BLaER1 treated with 17β-estradiol and CSF1 and Interleukin-3, amounts not matched to agents 10 nM and 100 nM (cell line): ENCODE results near the gene GNAZ.

Experiments used
- H3K27ac ChIP-seq, 11 experiments: shearing (Covaris generic); formaldehyde crosslinking; 2 replicates each; pipeline ENCODE4 v1.8.1; 2022
- H3K27me3 ChIP-seq, 11 experiments: shearing (Covaris generic); formaldehyde crosslinking; 2 replicates each; pipeline ENCODE4 v1.8.1; 2022
- H3K36me3 ChIP-seq, 11 experiments: shearing (Covaris generic); formaldehyde crosslinking; 2 replicates each; pipeline ENCODE4 v1.8.1; 2022
- H3K4me1 ChIP-seq, 10 experiments: shearing (Covaris generic); formaldehyde crosslinking; 2 replicates each; pipeline ENCODE4 v1.8.1; 2022
- H3K4me2 ChIP-seq, 11 experiments: shearing (Covaris generic); formaldehyde crosslinking; 2 replicates each; pipeline ENCODE4 v1.8.1; 2022
- H3K4me3 ChIP-seq, 10 experiments: shearing (Covaris generic); formaldehyde crosslinking; 2 replicates each; pipeline ENCODE4 v1.8.1; 2022
- H3K9ac ChIP-seq, 11 experiments: shearing (Covaris generic); formaldehyde crosslinking; 2 replicates each; pipeline ENCODE4 v1.8.1; 2022
- H3K9me3 ChIP-seq, 11 experiments: shearing (Covaris generic); formaldehyde crosslinking; replicated peaks in 1 of 11; 2 replicates each; pipeline ENCODE4 v1.8.1; 2022
- H4K20me1 ChIP-seq, 11 experiments: shearing (Covaris generic); formaldehyde crosslinking; 2 replicates each; pipeline ENCODE4 v1.8.1; 2022
- Cebpa-rat ChIP-seq, 11 experiments: shearing (Covaris generic); IDR thresholded peaks; 2 replicates each; pipeline ENCODE4 v1.8.1; 2022

Gene GNAZ

GRCh38 chr22:23071230-23072076, 1.1 kb downstream of the GNAZ start:
- no peak for TF ChIP-seq Cebpa-rat (IDR thresholded peaks at IDR 0.05)
- Histone ChIP-seq H3K9me3 (no peaks in the 10 kb centered on the region), H3K27me3 (peaks cover 0 to 25% (median 21%) of the 10 kb centered on the region in 11 experiments; a peak in 14 of 22 replicates), H3K9ac (peak overlapping the region; percentile 55 to 81 (median 66); a peak in 20 of 22 replicates), H3K4me2 (peak overlapping the region; percentile 94 to 100 (median 97)), H3K27ac (no peak overlapping the region), H3K36me3 (peaks cover 0 to 2% (median 0%) of the 10 kb centered on the region in 11 experiments; a peak in 1 of 22 replicates), H4K20me1 (peaks cover 0 to 56% (median 12%) of the 10 kb centered on the region in 11 experiments; a peak in 15 of 22 replicates), H3K4me3 (peak overlapping the region; percentile 54 to 77 (median 68)), H3K4me1 (peaks cover 39 to 93% (median 88%) of the 10 kb centered on the region in 10 experiments)

GRCh38 chr22:23072077-23072910, 2.0 kb downstream of the GNAZ start:
- H3K9ac ChIP-seq: peak overlapping the region in 4 of 11 experiments; percentile 60 to 81 (median 72); a peak in 4 of 22 replicates
- H3K36me3 ChIP-seq: peaks cover 0 to 3% (median 0%) of the 10 kb centered on the region in 11 experiments; a peak in 1 of 22 replicates
- no peak for TF ChIP-seq Cebpa-rat (IDR thresholded peaks at IDR 0.05)
- H4K20me1 ChIP-seq: peaks cover 0 to 64% (median 12%) of the 10 kb centered on the region in 11 experiments; a peak in 15 of 22 replicates
- H3K4me1 ChIP-seq: peaks cover 32 to 93% (median 86%) of the 10 kb centered on the region in 10 experiments; a peak in 19 of 20 replicates
- peak overlapping the region; percentile 94 to 100 (median 97); a peak in 20 of 22 replicates for H3K4me2 ChIP-seq
- peaks cover 0 to 26% (median 21%) of the 10 kb centered on the region in 11 experiments; a peak in 14 of 22 replicates for H3K27me3 ChIP-seq
- peak overlapping the region in 3 of 10 experiments; percentile 69 to 75 (median 71); a peak in 3 of 20 replicates for H3K4me3 ChIP-seq
- peaks cover 0 to 5% (median 0%) of the 10 kb centered on the region in 11 experiments; a peak in 1 of 22 replicates for H3K9me3 ChIP-seq
- H3K27ac ChIP-seq: no peak overlapping the region

GRCh38 chr22:23072911-23073491, 2.7 kb downstream of the GNAZ start:
- Histone ChIP-seq H3K9me3 (peaks cover 0 to 5% (median 0%) of the 10 kb centered on the region in 11 experiments; a peak in 1 of 22 replicates), H3K36me3 (peaks cover 0 to 3% (median 0%) of the 10 kb centered on the region in 11 experiments; a peak in 1 of 22 replicates), H3K4me2 (peak overlapping the region in 9 of 11 experiments; percentile 94 to 100 (median 98); a peak in 15 of 22 replicates), H3K27ac (no peak overlapping the region), H4K20me1 (peaks cover 0 to 70% (median 12%) of the 10 kb centered on the region in 11 experiments; a peak in 15 of 22 replicates), H3K4me3 (no peak overlapping the region; a peak in 1 of 20 replicates), H3K9ac (peak overlapping the region in 2 of 11 experiments; percentile 26 to 57; a peak in 3 of 22 replicates), H3K4me1 (peaks cover 32 to 92% (median 84%) of the 10 kb centered on the region in 10 experiments; a peak in 18 of 20 replicates), H3K27me3 (peaks cover 0 to 26% (median 21%) of the 10 kb centered on the region in 11 experiments; a peak in 14 of 22 replicates)
- no peak for TF ChIP-seq Cebpa-rat (IDR thresholded peaks at IDR 0.05)

GRCh38 chr22:23073526-23074229, 3.4 kb downstream of the GNAZ start:
- Histone ChIP-seq H3K27ac (no peak overlapping the region), H3K4me3 (no peak overlapping the region; a peak in 2 of 20 replicates)

GRCh38 chr22:23074451-23074850, 4.1 kb downstream of the GNAZ start:
- no peak for TF ChIP-seq Cebpa-rat (IDR thresholded peaks at IDR 0.05)
- peak overlapping the region in 3 of 11 experiments; percentile 47 to 57 (median 52); a peak in 5 of 22 replicates for H3K9ac ChIP-seq
- peak overlapping the region in 2 of 10 experiments; percentile 5 to 7; a peak in 2 of 20 replicates for H3K4me3 ChIP-seq
- H3K27me3 ChIP-seq: peaks cover 0 to 26% (median 18%) of the 10 kb centered on the region in 11 experiments; a peak in 14 of 22 replicates
- peaks cover 30 to 92% (median 84%) of the 10 kb centered on the region in 10 experiments; a peak in 18 of 20 replicates for H3K4me1 ChIP-seq
- H3K4me2 ChIP-seq: peak overlapping the region in 9 of 11 experiments; percentile 53 to 100 (median 98); a peak in 19 of 22 replicates
- H3K9me3 ChIP-seq: peaks cover 0 to 5% (median 0%) of the 10 kb centered on the region in 11 experiments; a peak in 1 of 22 replicates
- H3K36me3 ChIP-seq: peaks cover 0 to 3% (median 0%) of the 10 kb centered on the region in 11 experiments; a peak in 1 of 22 replicates
- peaks cover 0 to 84% (median 12%) of the 10 kb centered on the region in 11 experiments; a peak in 14 of 22 replicates for H4K20me1 ChIP-seq
- no peak overlapping the region for H3K27ac ChIP-seq

More at GRCh38 chr22:23073526-23074229, 3.4 kb downstream of the GNAZ start:
- H3K27me3 ChIP-seq: peaks cover 0 to 26% (median 21%) of the 10 kb centered on the region in 11 experiments; a peak in 14 of 22 replicates
- peak overlapping the region in 4 of 11 experiments; percentile 16 to 57 (median 50); a peak in 4 of 22 replicates for H3K9ac ChIP-seq
- no peak for TF ChIP-seq Cebpa-rat (IDR thresholded peaks at IDR 0.05)
- peaks cover 32 to 92% (median 81%) of the 10 kb centered on the region in 10 experiments; a peak in 18 of 20 replicates for H3K4me1 ChIP-seq
- peaks cover 0 to 3% (median 0%) of the 10 kb centered on the region in 11 experiments; a peak in 1 of 22 replicates for H3K36me3 ChIP-seq
- H3K4me2 ChIP-seq: peak overlapping the region in 9 of 11 experiments; percentile 53 to 100 (median 98); a peak in 17 of 22 replicates
- H3K9me3 ChIP-seq: peaks cover 0 to 5% (median 0%) of the 10 kb centered on the region in 11 experiments; a peak in 1 of 22 replicates
- peaks cover 0 to 76% (median 12%) of the 10 kb centered on the region in 11 experiments; a peak in 14 of 22 replicates for H4K20me1 ChIP-seq

- Histone ChIP-seq H3K36me3 (peaks cover 0 to 3% (median 0%) of the 10 kb centered on the region in 11 experiments; a peak in 1 of 22 replicates), H3K4me2 (peak overlapping the region; percentile 38 to 100 (median 95)), H3K4me1 (peaks cover 27 to 93% (median 85%) of the 10 kb centered on the region in 10 experiments; a peak in 18 of 20 replicates), H4K20me1 (peaks cover 0 to 90% (median 12%) of the 10 kb centered on the region in 11 experiments; a peak in 14 of 22 replicates), H3K27ac (peak overlapping the region in 1 of 11 experiments; percentile 3; a peak in 2 of 22 replicates), H3K9ac (peak overlapping the region in 4 of 11 experiments; percentile 16 to 57 (median 50); a peak in 7 of 22 replicates), H3K9me3 (peaks cover 0 to 5% (median 0%) of the 10 kb centered on the region in 11 experiments; a peak in 1 of 22 replicates), H3K4me3 (peak overlapping the region in 2 of 10 experiments; percentile 7 to 35; a peak in 3 of 20 replicates), H3K27me3 (peaks cover 0 to 26% (median 18%) of the 10 kb centered on the region in 11 experiments; a peak in 14 of 22 replicates)
- no peak for TF ChIP-seq Cebpa-rat (IDR thresholded peaks at IDR 0.05)
Measured at GRCh38 chr22:23075050-23075449, 4.7 kb downstream of the GNAZ start.
